Liver (tissue), 9 donors: ENCODE measurements around the gene NCOA6. TPM values are rescaled to one million over a fixed set of nuclear protein-coding genes. Genes with fewer than 3 reads are reported as not detected.

Source experiments
- DNase-seq: peaks from one replicate; pipeline ENCODE4 v3.0.0-alpha.2; 2017; ENCODE audit warnings: low spot score
- H3K27ac ChIP-seq, 2 donors: one replicate each; pipeline ENCODE4 v1.7.0; 2013; ENCODE audit warnings: inconsistent platforms in 2 of 2, low read length in 2 of 2, control low read depth in 1 of 2, low read depth in 1 of 2, mild to moderate bottlenecking in 1 of 2
- H3K27me3 ChIP-seq, 4 donors: one replicate each; pipeline versions ENCODE4 v1.6.1 to v1.7.0; 2013; ENCODE audit warnings: low read length in 3 of 4, inconsistent platforms in 1 of 4, mild to moderate bottlenecking in 1 of 4, moderate library complexity in 1 of 4; ENCODE audit not compliant: control insufficient read depth in 4 of 4, insufficient read depth in 4 of 4
- H3K36me3 ChIP-seq, 4 donors: one replicate each; pipeline versions ENCODE4 v1.6.1 to v1.7.0; 2013; ENCODE audit warnings: low read length in 3 of 4, mild to moderate bottlenecking in 3 of 4, low read depth in 1 of 4, moderate library complexity in 1 of 4; ENCODE audit not compliant: control insufficient read depth in 4 of 4, insufficient read depth in 3 of 4
- H3K4me1 ChIP-seq, 4 donors: one replicate each; pipeline versions ENCODE4 v1.6.1 to v1.7.0; 2013; ENCODE audit warnings: low read length in 3 of 4, mild to moderate bottlenecking in 3 of 4, moderate library complexity in 1 of 4; ENCODE audit not compliant: control insufficient read depth in 4 of 4, insufficient read depth in 4 of 4
- H3K4me3 ChIP-seq, 3 donors: one replicate each; pipeline versions ENCODE4 v1.6.1 to v1.7.0; 2013; ENCODE audit warnings: low read length in 3 of 3, control low read depth in 1 of 3, low read depth in 1 of 3, mild to moderate bottlenecking in 1 of 3
- H3K9ac ChIP-seq, 2 donors: one replicate each; pipeline ENCODE4 v1.7.0; 2013; ENCODE audit warnings: low read length in 2 of 2, mild to moderate bottlenecking in 2 of 2, moderate library complexity in 2 of 2, control low read depth in 1 of 2, low read depth in 1 of 2
- H3K9me3 ChIP-seq, 4 donors: one replicate each; pipeline versions ENCODE4 v1.6.1 to v1.7.0; 2013; ENCODE audit warnings: low read length in 3 of 4; ENCODE audit not compliant: control insufficient read depth in 4 of 4
- ATF3 ChIP-seq: IDR thresholded peaks from 2 replicates; pipeline ENCODE4 v1.6.1; 2016; ENCODE audit warnings: antibody characterized with exemption
- CTCF ChIP-seq: fragments of 150-350 bp; IDR thresholded peaks from 2 replicates; pipeline ENCODE4 v1.5.1; 2017; ENCODE audit warnings: improper control_type of control experiment, low read depth, low read length; ENCODE audit not compliant: missing input control
- EGR1 ChIP-seq, 2 donors: IDR thresholded peaks; 2 replicates each; pipeline ENCODE4 v1.6.1; 2016 to 2018; ENCODE audit warnings: antibody characterized with exemption in 2 of 2, low read depth in 2 of 2
- FOXA1 ChIP-seq: IDR thresholded peaks from 2 replicates; pipeline ENCODE4 v1.6.1; 2016; ENCODE audit warnings: antibody characterized with exemption
- FOXA2 ChIP-seq: IDR thresholded peaks from 2 replicates; pipeline ENCODE4 v1.6.1; 2016; ENCODE audit warnings: antibody characterized with exemption
- GABPA ChIP-seq, 2 donors: IDR thresholded peaks in 1 of 2; conservative IDR thresholded peaks in 1 of 2; 2 replicates each; pipeline ENCODE4 v1.6.1; 2016; ENCODE audit warnings: antibody characterized with exemption in 2 of 2, mild to moderate bottlenecking in 1 of 2, moderate library complexity in 1 of 2
- HNF4A ChIP-seq, 2 donors: conservative IDR thresholded peaks; 2 replicates each; pipeline ENCODE4 v1.6.1; 2016; ENCODE audit warnings: antibody characterized with exemption in 2 of 2, mild to moderate bottlenecking in 2 of 2
- HNF4G ChIP-seq: IDR thresholded peaks from 2 replicates; pipeline ENCODE4 v1.6.1; 2016; ENCODE audit warnings: antibody characterized with exemption
- JUND ChIP-seq, 2 donors: IDR thresholded peaks; 2 replicates each; pipeline ENCODE4 v1.6.1; 2016; ENCODE audit warnings: antibody characterized with exemption in 2 of 2
- MAX ChIP-seq: IDR thresholded peaks from 2 replicates; pipeline ENCODE4 v1.6.1; 2016; ENCODE audit warnings: antibody characterized with exemption
- NR2F2 ChIP-seq: IDR thresholded peaks from 2 replicates; pipeline ENCODE4 v1.6.1; 2016; ENCODE audit warnings: antibody characterized with exemption
- RAD21 ChIP-seq, 2 donors: IDR thresholded peaks; 2 replicates each; pipeline ENCODE4 v1.6.1; 2016; ENCODE audit warnings: antibody characterized with exemption in 2 of 2, mild to moderate bottlenecking in 2 of 2
- RXRA ChIP-seq, 2 donors: IDR thresholded peaks; 2 replicates each; pipeline ENCODE4 v1.6.1; 2017 to 2018; ENCODE audit warnings: antibody characterized with exemption in 2 of 2, mild to moderate bottlenecking in 1 of 2
- SP1 ChIP-seq: IDR thresholded peaks from 2 replicates; pipeline ENCODE4 v1.6.1; 2018; ENCODE audit warnings: antibody characterized with exemption, mild to moderate bottlenecking
- TAF1 ChIP-seq: conservative IDR thresholded peaks from 2 replicates; pipeline ENCODE4 v1.6.1; 2016; ENCODE audit warnings: antibody characterized with exemption, mild to moderate bottlenecking
- YY1 ChIP-seq: IDR thresholded peaks from 2 replicates; pipeline ENCODE4 v1.6.1; 2016; ENCODE audit warnings: antibody characterized with exemption, mild to moderate bottlenecking
- ZBTB33 ChIP-seq: IDR thresholded peaks from 2 replicates; pipeline ENCODE4 v1.6.1; 2016; ENCODE audit warnings: antibody characterized with exemption
- WGBS: extraction: QIAGEN DNeasy Blood & Tissue Kit; methylation state at CpG from one replicate; pipeline ENCODE4 v1.1.7; 2013; 5-methylcytosine and 5-hydroxymethylcytosine counted together
- polyA plus RNA-seq, 2 donors: library from polyadenylated mRNA; stranded (reverse) in 1 of 2; unstranded in 1 of 2; fragments of 200-250 nt in 1 of 2; fragments of >200 nt in 1 of 2; fragmentation: Nextera tagmentation in 1 of 2; extraction: Ambion mirVana in 1 of 2; gene quantifications; one replicate each; pipeline versions ENCODE4 v1.2.1 to v1.2.3, GENCODE V29; 2013 to 2015
- total RNA-seq, 2 donors: library from RNA; depleted of rRNA; stranded (reverse); fragments of >200 nt; gene quantifications; one replicate each; pipeline ENCODE4 v1.2.3, GENCODE V29; 2014
- TF ChIP-seq, protein P1 (sequence below): IDR thresholded peaks from 2 replicates; pipeline ENCODE4 v1.6.1; 2016; ENCODE audit warnings: antibody characterized with exemption, mild to moderate bottlenecking
- donor health status: healthy.
- donor health status: healthy.
- donor health status: healthy.
- donor health status: healthy.
- donor health status: healthy.

Gene NCOA6
- total and polyA plus RNA-seq, 4 donors = 5.4 to 13.1 (median 6.2) TPM

GRCh38 chr20:34797012-34797995, 28.1 kb downstream of the NCOA6 start:
- H3K27me3 ChIP-seq = no peaks in the 10 kb centered on the region
- H3K9me3 ChIP-seq = peaks cover 0 to 1% (median 0%) of the 10 kb centered on the region in 4 donors
- TF ChIP-seq FOXA1 (no peak), EGR1 (IDR thresholded peaks at IDR 0.05; ENCODE audit: low read depth in 2 of 2) (no peak), ATF3 (no peak), TAF1 (no peak), ZBTB33 (no peak), YY1 (no peak), RXRA (IDR thresholded peaks at IDR 0.05) (no peak), MAX (no peak), NR2F2 (no peak), HNF4G (no peak), HNF4A (conservative IDR thresholded peaks at IDR 0.05) (no peak), CTCF (no peak), SP1 (no peak), FOXA2 (no peak), GABPA (IDR thresholded peaks at IDR 0.05 in 1 of 2, conservative IDR thresholded peaks at IDR 0.05 in 1 of 2) (no peak), RAD21 (IDR thresholded peaks at IDR 0.05) (no peak), JUND (IDR thresholded peaks at IDR 0.05) (no peak)
- TF ChIP-seq, protein P1, sequence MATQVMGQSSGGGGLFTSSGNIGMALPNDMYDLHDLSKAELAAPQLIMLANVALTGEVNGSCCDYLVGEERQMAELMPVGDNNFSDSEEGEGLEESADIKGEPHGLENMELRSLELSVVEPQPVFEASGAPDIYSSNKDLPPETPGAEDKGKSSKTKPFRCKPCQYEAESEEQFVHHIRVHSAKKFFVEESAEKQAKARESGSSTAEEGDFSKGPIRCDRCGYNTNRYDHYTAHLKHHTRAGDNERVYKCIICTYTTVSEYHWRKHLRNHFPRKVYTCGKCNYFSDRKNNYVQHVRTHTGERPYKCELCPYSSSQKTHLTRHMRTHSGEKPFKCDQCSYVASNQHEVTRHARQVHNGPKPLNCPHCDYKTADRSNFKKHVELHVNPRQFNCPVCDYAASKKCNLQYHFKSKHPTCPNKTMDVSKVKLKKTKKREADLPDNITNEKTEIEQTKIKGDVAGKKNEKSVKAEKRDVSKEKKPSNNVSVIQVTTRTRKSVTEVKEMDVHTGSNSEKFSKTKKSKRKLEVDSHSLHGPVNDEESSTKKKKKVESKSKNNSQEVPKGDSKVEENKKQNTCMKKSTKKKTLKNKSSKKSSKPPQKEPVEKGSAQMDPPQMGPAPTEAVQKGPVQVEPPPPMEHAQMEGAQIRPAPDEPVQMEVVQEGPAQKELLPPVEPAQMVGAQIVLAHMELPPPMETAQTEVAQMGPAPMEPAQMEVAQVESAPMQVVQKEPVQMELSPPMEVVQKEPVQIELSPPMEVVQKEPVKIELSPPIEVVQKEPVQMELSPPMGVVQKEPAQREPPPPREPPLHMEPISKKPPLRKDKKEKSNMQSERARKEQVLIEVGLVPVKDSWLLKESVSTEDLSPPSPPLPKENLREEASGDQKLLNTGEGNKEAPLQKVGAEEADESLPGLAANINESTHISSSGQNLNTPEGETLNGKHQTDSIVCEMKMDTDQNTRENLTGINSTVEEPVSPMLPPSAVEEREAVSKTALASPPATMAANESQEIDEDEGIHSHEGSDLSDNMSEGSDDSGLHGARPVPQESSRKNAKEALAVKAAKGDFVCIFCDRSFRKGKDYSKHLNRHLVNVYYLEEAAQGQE = no peak
- no peak overlapping the region for H3K4me3 ChIP-seq
- no peak for DNase-seq
- H3K4me1 ChIP-seq = peaks cover 0 to 6% (median under 1%) of the 10 kb centered on the region in 4 donors
- H3K27ac ChIP-seq = no peak overlapping the region
- H3K9ac ChIP-seq = no peak overlapping the region
- no peaks in the 10 kb centered on the region for H3K36me3 ChIP-seq
- WGBS = 96% methylated on average over 8 of the region's 8 CpGs
